HCT116 (cell line): ENCODE data around the gene SH3TC2.

Experiments
- REST ChIP-seq: IDR thresholded peaks from 2 replicates; pipeline ENCODE4 v1.6.1; 2012; ENCODE audit warnings: low read depth
- ZBTB33 ChIP-seq: IDR thresholded peaks from 2 replicates; pipeline ENCODE4 v1.6.1; 2011; ENCODE audit warnings: mild to moderate bottlenecking, low read length, moderate library complexity; ENCODE audit not compliant: insufficient replicate concordance; ENCODE audit errors: extremely low read depth

DNA sequence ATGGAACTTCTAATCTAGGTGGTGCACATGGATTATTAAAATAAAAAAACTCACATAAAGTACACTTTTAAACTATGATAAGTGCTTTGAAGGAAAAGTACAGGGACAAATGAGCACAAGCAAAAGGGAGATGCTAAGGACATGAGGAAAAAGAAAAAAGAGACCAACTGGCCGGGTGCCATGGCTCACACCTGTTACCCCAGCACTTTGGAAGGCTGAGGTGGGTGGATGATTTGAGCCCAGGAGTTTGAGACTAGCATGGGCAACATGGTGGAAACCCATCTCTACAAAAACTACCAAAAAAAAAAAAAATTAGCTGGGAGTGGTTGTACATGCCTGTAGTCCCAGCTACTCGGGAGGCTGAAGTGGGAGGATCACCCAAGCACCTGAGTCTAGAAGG, 67.1 kb downstream of the SH3TC2 start:
- TF ChIP-seq REST (no peak), ZBTB33 (no peak)
